OCI-LY3 (cell line): Measurements from ENCODE around the gene MZT2B.
"Not testable (repeated sequence)": the region's sequence is repeated elsewhere in the genome, so short reads cannot be mapped to it uniquely, and the experiment has no call there.

Experiments
- CTCF ChIP-seq: fragments of 200-600, 300-600 bp; sonication (generic); IDR thresholded peaks from 2 replicates; pipeline ENCODE4 v1.5.1; 2014; ENCODE audit warnings: antibody characterized with exemption, low read length, low read depth
- EZH2phosphoT487 ChIP-seq: fragments of 200-600 bp; shearing (Covaris generic); IDR thresholded peaks from 2 replicates; pipeline ENCODE4 v1.6.1; 2018; ENCODE audit warnings: antibody characterized with exemption, mixed run types, low read depth

DNA sequence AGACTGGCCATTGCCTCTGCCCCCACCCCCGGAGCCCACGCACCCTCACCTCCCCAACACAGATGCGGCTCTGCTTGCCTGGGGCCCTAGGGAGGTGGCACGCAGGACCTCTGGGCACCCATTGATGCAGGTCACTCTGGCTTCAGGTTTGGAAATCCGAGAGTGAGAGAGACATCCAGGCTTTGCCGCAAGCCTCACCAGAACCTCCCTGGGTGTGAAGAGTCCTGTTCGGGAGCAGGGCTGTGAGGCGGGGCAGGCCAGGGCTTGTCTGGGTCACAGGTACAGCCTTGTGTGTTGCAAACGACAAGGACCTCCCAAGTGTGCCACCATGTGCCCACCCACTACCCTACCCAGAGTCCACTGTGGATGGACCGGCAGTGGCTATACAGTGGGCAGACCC lies 45.5 kb upstream of the MZT2B start:
- not testable (repeated sequence) for TF ChIP-seq CTCF, EZH2phosphoT487
